Measurements from ENCODE around the gene PDE4B.

Gene PDE4B

GRCh38 chr1:65882076-65882475 is 89.4 kb downstream of the PDE4B start:
- no peak for DNase-seq (ENCODE audit: low spot score)

- DNase-seq (ENCODE audit: low spot score), result no peak
Observed at GRCh38 chr1:65889441-65889840, 96.7 kb downstream of the PDE4B start.

GRCh38 chr1:65890201-65890843 is 97.6 kb downstream of the PDE4B start:
- no peak for DNase-seq (ENCODE audit: low spot score)

- no peak for DNase-seq (ENCODE audit: low spot score)
Observed at GRCh38 chr1:65894738-65895605, 102.3 kb downstream of the PDE4B start.

- no peak for DNase-seq (ENCODE audit: low spot score)
Observed at GRCh38 chr1:65896721-65897120, 104.0 kb downstream of the PDE4B start.

GRCh38 chr1:65897485-65897884 is 104.8 kb downstream of the PDE4B start:
- DNase-seq (ENCODE audit: low spot score), result no peak

GRCh38 chr1:65904681-65905083 is 112.0 kb downstream of the PDE4B start:
- no peak for DNase-seq (ENCODE audit: low spot score)

GRCh38 chr1:65910432-65910831 is 117.7 kb downstream of the PDE4B start:
- DNase-seq (ENCODE audit: low spot score), result no peak

- no peak for DNase-seq (ENCODE audit: low spot score)
Observed at GRCh38 chr1:65911679-65912078, 119.0 kb downstream of the PDE4B start.

GRCh38 chr1:65918564-65918963 is 125.9 kb downstream of the PDE4B start:
- peak; percentile 4 for DNase-seq (ENCODE audit: low spot score)

GRCh38 chr1:65921446-65921845 is 128.8 kb downstream of the PDE4B start:
- DNase-seq (ENCODE audit: low spot score), result no peak

GRCh38 chr1:65924471-65924870 is 131.8 kb downstream of the PDE4B start:
- no peak for DNase-seq (ENCODE audit: low spot score)

GRCh38 chr1:65938506-65938905 is 145.8 kb downstream of the PDE4B start:
- no peak for DNase-seq (ENCODE audit: low spot score)

GRCh38 chr1:65939191-65939590 is 146.5 kb downstream of the PDE4B start:
- DNase-seq (ENCODE audit: low spot score), result no peak

GRCh38 chr1:65939636-65940035 is 146.9 kb downstream of the PDE4B start:
- no peak for DNase-seq (ENCODE audit: low spot score)

GRCh38 chr1:65940126-65940525 is 147.4 kb downstream of the PDE4B start:
- DNase-seq (ENCODE audit: low spot score), result no peak

- DNase-seq (ENCODE audit: low spot score), result no peak
Observed at GRCh38 chr1:65942476-65942875, 149.8 kb downstream of the PDE4B start.

GRCh38 chr1:65946376-65946775 is 153.7 kb downstream of the PDE4B start:
- no peak for DNase-seq (ENCODE audit: low spot score)

GRCh38 chr1:65946960-65947359 is 154.3 kb downstream of the PDE4B start:
- no peak for DNase-seq (ENCODE audit: low spot score)

GRCh38 chr1:65948609-65949229 is 156.0 kb downstream of the PDE4B start:
- no peak for DNase-seq (ENCODE audit: low spot score)

GRCh38 chr1:65949230-65949626 is 156.5 kb downstream of the PDE4B start:
- DNase-seq (ENCODE audit: low spot score), result no peak

GRCh38 chr1:65949933-65950332 is 157.2 kb downstream of the PDE4B start:
- no peak for DNase-seq (ENCODE audit: low spot score)

- DNase-seq (ENCODE audit: low spot score), result no peak
Observed at GRCh38 chr1:65952696-65953095, 160.0 kb downstream of the PDE4B start.
